HepG2 (cell line): ENCODE results near the gene REPIN1. TPM values are rescaled to one million over a fixed set of nuclear protein-coding genes. Genes with fewer than 3 reads are reported as not detected.

Experiments
- ATAC-seq: fragments of 200-7000 bp; cut with Tn5 transposase; 3 replicates; pipeline ENCODE4 v1.9.1; 2020; ENCODE audit warnings: mild to moderate bottlenecking, moderate library complexity
- BruUV-seq: library from RNA; stranded (reverse); fragments of 400-500 nt; replicated peaks from 2 replicates; lab custom pipeline; 2021; lab: Mats Ljungman, UMichigan
- CTCF ChIA-PET: fragments of 300-600 bp; formaldehyde crosslinking; extraction: SDS; loops from one replicate; lab custom pipeline; 2021; ENCODE audit warnings: low total read pairs, inconsistent platforms, low intra/inter-chr PET ratio; lab: Yijun Ruan, JAX
- POLR2A ChIA-PET: fragments of 350-600 bp; sonication (Branson Sonifier 250); formaldehyde crosslinking; loops from one replicate; lab custom pipeline; 2020; ENCODE audit warnings: antibody characterized with exemption, inconsistent platforms; lab: Yijun Ruan, JAX
- DNase-seq: peaks from one replicate; pipeline ENCODE4 v3.0.0-alpha.2; 2015; ENCODE audit warnings: low spot score
- FAIRE-seq: peaks from 3 replicates; lab custom pipeline; 2011; peaks lifted over from hg19 to GRCh38; lab: Jason Lieb, UNC
- H2AFZ ChIP-seq: one replicate; pipeline ENCODE4 v1.6.1; 2011; ENCODE audit warnings: low read length, inconsistent platforms
- H3K27ac ChIP-seq: fragments of 300-600 bp; 3 replicates; pipeline ENCODE4 v1.8.0; 2011; ENCODE audit warnings: mixed run types, mild to moderate bottlenecking, mixed read lengths, low read length, inconsistent platforms; ENCODE audit not compliant: insufficient read depth; ENCODE audit errors: extremely low read length
- H3K27me3 ChIP-seq, 2 experiments: fragments of 200-600 bp in 1 of 2; 2 replicates in 1 of 2; 3 replicates in 1 of 2; pipeline versions ENCODE4 v1.6.0 to v1.8.0; 2011; ENCODE audit warnings: low read length in 2 of 2, mild to moderate bottlenecking in 2 of 2, moderate library complexity in 2 of 2, inconsistent platforms in 1 of 2; ENCODE audit not compliant: insufficient read depth in 2 of 2, control insufficient read depth in 1 of 2
- H3K36me3 ChIP-seq, 2 experiments: fragments of 200-600 bp in 1 of 2; replicated peaks in 1 of 2; 2 replicates in 1 of 2; 3 replicates in 1 of 2; pipeline versions ENCODE4 v1.5.1 to v1.8.0; 2011; ENCODE audit warnings: low read length in 2 of 2, inconsistent platforms in 1 of 2; ENCODE audit not compliant: insufficient read depth in 2 of 2, control insufficient read depth in 1 of 2
- H3K4me1 ChIP-seq: 2 replicates; pipeline ENCODE4 v1.5.1; 2012; ENCODE audit warnings: low read length, inconsistent platforms; ENCODE audit not compliant: insufficient read depth
- H3K4me2 ChIP-seq: 2 replicates; pipeline ENCODE4 v1.6.0; 2011; ENCODE audit warnings: low read depth, low read length, inconsistent platforms
- H3K4me3 ChIP-seq, 3 experiments: fragments of 200-600 bp in 1 of 3; sonication (generic), shearing (Covaris generic) in 1 of 3; replicated peaks in 1 of 3; 2 replicates each; pipeline ENCODE4 v1.5.1; 2011 to 2016; ENCODE audit warnings: low read length in 3 of 3, inconsistent platforms in 2 of 3, low read depth in 2 of 3, mild to moderate bottlenecking in 2 of 3, control low read depth in 1 of 3, mixed read lengths in 1 of 3; ENCODE audit not compliant: insufficient read depth in 1 of 3
- H3K79me2 ChIP-seq: one replicate; pipeline ENCODE4 v1.6.1; 2011; ENCODE audit warnings: low read length, inconsistent platforms; ENCODE audit not compliant: insufficient read depth
- H3K9ac ChIP-seq: 2 replicates; pipeline ENCODE4 v1.6.0; 2011; ENCODE audit warnings: mild to moderate bottlenecking, low read depth, low read length, inconsistent platforms; ENCODE audit not compliant: insufficient read depth
- H3K9me3 ChIP-seq: 2 replicates; pipeline ENCODE4 v1.5.1; 2012; ENCODE audit warnings: mild to moderate bottlenecking, low read length
- H4K20me1 ChIP-seq: 2 replicates; pipeline ENCODE4 v1.6.0; 2011; ENCODE audit warnings: inconsistent platforms, mild to moderate bottlenecking, low read length, moderate library complexity; ENCODE audit not compliant: insufficient read depth
- AHR ChIP-seq: IDR thresholded peaks from 2 replicates; pipeline ENCODE4 v1.6.1; 2018; ENCODE audit warnings: missing genetic modification reagents, missing compliant biosample characterization
- ATF7-NPFF ChIP-seq: sonication (generic); formaldehyde crosslinking; IDR thresholded peaks from 2 replicates; pipeline ENCODE4 v1.8.1; 2023; ENCODE audit warnings: mild to moderate bottlenecking, low read depth, missing genetic modification reagents, moderate library complexity
- FOSL2 ChIP-seq: sonication (generic); formaldehyde crosslinking; IDR thresholded peaks from 2 replicates; pipeline ENCODE4 v1.4.0; 2020; ENCODE audit warnings: missing genetic modification reagents
- FOXM1 ChIP-seq: sonication (generic); formaldehyde crosslinking; IDR thresholded peaks from 2 replicates; pipeline ENCODE4 v1.5.0; 2020; ENCODE audit warnings: missing genetic modification reagents
- HMGA1 ChIP-seq: sonication (generic); formaldehyde crosslinking; conservative IDR thresholded peaks from 2 replicates; pipeline ENCODE4 v1.4.0; 2020; ENCODE audit warnings: missing genetic modification reagents
- KDM3A ChIP-seq: IDR thresholded peaks from 2 replicates; pipeline ENCODE4 v1.6.1; 2018; ENCODE audit warnings: low read depth, missing compliant biosample characterization
- KDM6A ChIP-seq: IDR thresholded peaks from 2 replicates; pipeline ENCODE4 v1.6.1; 2016; ENCODE audit warnings: low read depth
- LCORL ChIP-seq, 2 experiments: fragments of 450-650 bp in 1 of 2; sonication (generic) in 1 of 2; formaldehyde crosslinking in 1 of 2; IDR thresholded peaks; 2 replicates each; pipeline versions ENCODE4 v1.5.0 to v1.6.1; 2017 to 2020; ENCODE audit warnings: antibody characterized with exemption in 1 of 2, missing genetic modification reagents in 1 of 2
- MBNL3 ChIP-seq: fragments of 250-450 bp; sonication (Bioruptor Pico); conservative IDR thresholded peaks from 2 replicates; pipeline ENCODE4 v1.8.0; 2022; ENCODE audit warnings: mild to moderate bottlenecking, inconsistent platforms
- MEIS2 ChIP-seq: sonication (generic); formaldehyde crosslinking; IDR thresholded peaks from 2 replicates; pipeline ENCODE4 v1.9.0; 2021; ENCODE audit warnings: mild to moderate bottlenecking, missing genetic modification reagents
- NR2C2 ChIP-seq: sonication (generic); formaldehyde crosslinking; IDR thresholded peaks from 2 replicates; pipeline ENCODE4 v1.4.0; 2020; ENCODE audit warnings: missing genetic modification reagents, mild to moderate bottlenecking, moderate library complexity, borderline replicate concordance
- NR2F2 ChIP-seq: IDR thresholded peaks from 2 replicates; pipeline ENCODE4 v1.6.1; 2012; ENCODE audit warnings: low read depth, inconsistent platforms, borderline replicate concordance
- PRMT3 ChIP-seq: sonication (generic); formaldehyde crosslinking; IDR thresholded peaks from 2 replicates; pipeline ENCODE4 v1.8.1; 2022; ENCODE audit warnings: low read depth, mild to moderate bottlenecking, moderate library complexity, missing genetic modification reagents, borderline replicate concordance
- RAD51 ChIP-seq: fragments of 450-650 bp; IDR thresholded peaks from 2 replicates; pipeline ENCODE4 v1.6.1; 2016; ENCODE audit warnings: borderline replicate concordance
- RBFOX2 ChIP-seq: fragments of 200-400 bp; formaldehyde crosslinking; IDR thresholded peaks from 2 replicates; pipeline ENCODE4 v1.6.1; 2017; ENCODE audit warnings: low read depth, mild to moderate bottlenecking, low read length
- RORA ChIP-seq: sonication (generic); formaldehyde crosslinking; IDR thresholded peaks from 2 replicates; pipeline ENCODE4 v1.5.0; 2020; ENCODE audit warnings: mild to moderate bottlenecking, missing genetic modification reagents, moderate library complexity
- TEAD3 ChIP-seq: optimal IDR thresholded peaks from 2 replicates; pipeline ENCODE3; 2016; ENCODE audit warnings: borderline replicate concordance
- TMF1 ChIP-seq: sonication (generic); formaldehyde crosslinking; IDR thresholded peaks from 2 replicates; pipeline ENCODE4 v1.8.1; 2022; ENCODE audit warnings: low read depth, missing genetic modification reagents
- TRIM24 ChIP-seq: sonication (generic); formaldehyde crosslinking; IDR thresholded peaks from 2 replicates; pipeline ENCODE4 v1.8.0; 2022; ENCODE audit warnings: mild to moderate bottlenecking, missing genetic modification reagents
- ZBTB1 ChIP-seq: sonication (generic); formaldehyde crosslinking; IDR thresholded peaks from 2 replicates; pipeline ENCODE4 v1.4.0; 2020; ENCODE audit warnings: missing genetic modification reagents, borderline replicate concordance
- ZBTB7B ChIP-seq: sonication (generic); formaldehyde crosslinking; IDR thresholded peaks from 2 replicates; pipeline ENCODE4 v1.4.0; 2020; ENCODE audit warnings: missing genetic modification reagents
- ZMAT3 ChIP-seq: sonication (generic); formaldehyde crosslinking; conservative IDR thresholded peaks from 2 replicates; pipeline ENCODE4 v1.7.0; 2021; ENCODE audit warnings: missing genetic modification reagents
- ZNF235 ChIP-seq: sonication (generic); formaldehyde crosslinking; IDR thresholded peaks from 2 replicates; pipeline ENCODE4 v1.8.1; 2023; ENCODE audit warnings: mild to moderate bottlenecking, missing genetic modification reagents, borderline replicate concordance
- ZNF724P ChIP-seq: sonication (generic); formaldehyde crosslinking; IDR thresholded peaks from 2 replicates; pipeline ENCODE4 v1.8.0; 2022; ENCODE audit warnings: missing genetic modification reagents, borderline replicate concordance
- ZSCAN12 ChIP-seq: sonication (generic); formaldehyde crosslinking; IDR thresholded peaks from 2 replicates; pipeline ENCODE4 v1.9.0; 2021; ENCODE audit warnings: mild to moderate bottlenecking, missing genetic modification reagents
- WGBS: methylation state at CpG from one replicate; pipeline ENCODE4 v1.1.6; 2017; ENCODE audit warnings: low lambda C conversion rate; 5-methylcytosine and 5-hydroxymethylcytosine counted together
- in situ Hi-C: cut with HindIII; loops from 2 replicates; pipeline ENCODE4 v1.10.0; 2017; ENCODE audit warnings: low pct_unique_long_range_greater_than_20kb; ENCODE audit not compliant: extremely low pct_ligation_motif_present
- intact Hi-C: fragments of 100-400 bp; cut with micrococcal nuclease; formaldehyde crosslinking; loops from one replicate; pipeline ENCODE4 v1.10.0; 2022; ENCODE audit not compliant: unreplicated experiment
- polyA plus RNA-seq, 8 experiments: library from polyadenylated mRNA; depleted of rRNA in 3 of 8; stranded (reverse) in 7 of 8; unstranded in 1 of 8; fragments of >200 nt; fragmentation: Illumina TruSeq in 4 of 8; extraction: Trizol in 4 of 8; gene quantifications; 2 replicates each; pipeline versions ENCODE4 v1.2.1 to v1.2.3, GENCODE V29; 2011 to 2016; ENCODE audit warnings: low read depth in 4 of 8, missing spikeins in 1 of 8, mixed read lengths in 1 of 8; ENCODE audit not compliant: insufficient read depth in 1 of 8
- total RNA-seq, 5 experiments: library from RNA; depleted of rRNA; stranded (reverse); fragments of >200 nt; fragmentation: Illumina TruSeq; extraction: Trizol; gene quantifications; 2 replicates each; pipeline ENCODE4 v1.2.3, GENCODE V29; 2016; ENCODE audit warnings: low read depth in 1 of 5
- TF ChIP-seq, protein P1 (sequence below): IDR thresholded peaks from 2 replicates; pipeline ENCODE4 v1.6.1; 2016; ENCODE audit warnings: missing compliant biosample characterization, missing genetic modification reagents, borderline replicate concordance

Gene REPIN1
- total and polyA plus RNA-seq, 2 of the 13 experiments (the other 11 are each of a cell fraction or from before 2014, with no cell fraction given): 69.9 to 108 TPM

DNA sequence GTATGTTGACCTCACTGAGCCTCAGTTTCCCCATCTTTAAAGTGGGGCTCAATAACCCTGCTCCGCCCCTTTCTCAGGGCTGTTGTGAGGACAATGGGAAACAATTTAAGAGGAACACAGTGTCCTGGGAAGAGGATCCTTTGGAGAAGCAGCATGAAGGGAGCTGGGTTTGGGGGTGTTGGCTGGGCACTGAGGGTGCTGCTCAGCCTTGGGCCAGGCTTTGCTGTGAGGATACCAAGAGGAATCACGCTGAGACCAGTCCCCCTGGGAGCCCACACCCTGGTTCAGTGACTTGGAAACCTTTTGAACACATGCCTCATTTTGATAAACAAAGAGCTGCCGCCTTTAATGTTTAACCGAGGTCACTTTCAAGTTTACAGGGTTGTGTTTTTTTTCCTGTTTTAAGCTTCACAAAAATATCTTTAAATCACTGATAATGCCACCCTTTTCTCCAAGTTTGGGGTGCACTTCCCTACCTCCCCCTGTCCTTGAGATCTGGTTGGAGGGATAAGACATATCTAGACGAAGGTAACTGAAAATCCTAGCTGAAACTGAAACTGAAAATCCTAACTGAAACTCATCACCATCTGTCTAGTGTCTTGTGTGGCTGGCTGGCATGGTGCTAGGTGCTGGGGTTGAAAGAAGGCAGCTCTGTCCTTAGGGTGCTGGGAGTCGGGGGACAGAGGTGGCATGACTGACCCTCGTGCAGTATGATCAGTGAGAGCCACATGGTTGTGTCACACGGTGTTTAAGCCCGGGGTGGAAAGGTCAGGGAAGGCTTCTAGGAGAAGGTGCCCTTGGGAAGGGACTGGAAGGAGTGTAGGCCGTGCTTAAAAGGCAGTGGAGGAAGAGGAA is 38.2 kb downstream of the REPIN1 start:
- BruUV-seq: TSS peak; percentile 55
- Histone ChIP-seq H3K4me3 (peak overlapping the region; percentile 75 to 81 (median 79); a peak in 5 of 6 replicates), H3K9me3 (no peaks in the 10 kb centered on the region), H3K4me2 (peak overlapping the region; percentile 94), H3K79me2 (no peaks in the 10 kb centered on the region), H3K36me3 (no peaks in the 10 kb centered on the region), H3K4me1 (peaks cover 57% of the 10 kb centered on the region), H2AFZ (no peak overlapping the region), H3K9ac (peak overlapping the region; percentile 83; the same call in 1 of the 2 replicates), H3K27me3 (no peaks in the 10 kb centered on the region), H4K20me1 (no peaks in the 10 kb centered on the region), H3K27ac (peak overlapping the region; percentile 58)
- DNase-seq (peak; percentile 80), FAIRE-seq (peak; percentile 68), ATAC-seq (peak; percentile 47)
- intact Hi-C loops: loop anchor here (2.0 kb wide), 1 partner anchor 14 kb away; no protein-coding TSS in a partner anchor
- 8% methylated on average over 9 of the region's 10 CpGs for WGBS
- POLR2A ChIA-PET: interaction anchor here (0.8 to 8.8 kb wide), 16 partner anchors 8 to 681 kb away, joined by 3 to 181 read pairs (median 4); partner anchors contain the start of genes ABCB8, ACTR3C, LRRC61 and REPIN1
- CTCF ChIA-PET: no interaction called here
- in situ Hi-C loops: no loop called here
- TF ChIP-seq RBFOX2 (peak; percentile 57), ZSCAN12 (CRISPR knock-in tag) (no peak), NR2F2 (no peak; the same call in 1 of the 2 replicates), LCORL (IDR thresholded peaks at IDR 0.05) (no peak), LCORL (CRISPR knock-in tag; IDR thresholded peaks at IDR 0.05) (0 out of 2 replicates have a peak, but pooled peaks have one; percentile 17), ZNF724P (CRISPR knock-in tag) (no peak), ATF7-NPFF (CRISPR knock-in tag) (no peak), ZBTB7B (CRISPR knock-in tag) (peak; percentile 65; the same call in 1 of the 2 replicates), PRMT3 (CRISPR knock-in tag) (no peak; the same call in 1 of the 2 replicates), FOXM1 (CRISPR knock-in tag) (no peak), KDM6A (CRISPR knock-in tag) (0 out of 2 replicates have a peak, but pooled peaks have one; percentile 28), TMF1 (no peak), KDM3A (CRISPR knock-in tag) (0 out of 2 replicates have a peak, but pooled peaks have one; percentile 42), FOSL2 (CRISPR knock-in tag) (no peak; the same call in 1 of the 2 replicates), HMGA1 (no peak), ZBTB1 (CRISPR knock-in tag) (no peak), RORA (CRISPR knock-in tag) (no peak), NR2C2 (CRISPR knock-in tag) (0 out of 2 replicates have a peak, but pooled peaks have one; percentile 22), AHR (CRISPR knock-in tag) (no peak), TRIM24 (CRISPR knock-in tag) (no peak), RAD51 (no peak), MEIS2 (CRISPR knock-in tag) (no peak), ZNF235 (CRISPR knock-in tag) (no peak), ZMAT3 (CRISPR knock-in tag) (no peak), TEAD3 (CRISPR knock-in tag) (no peak), MBNL3 (CRISPR knock-in tag) (no peak)
- TF ChIP-seq, protein P1, sequence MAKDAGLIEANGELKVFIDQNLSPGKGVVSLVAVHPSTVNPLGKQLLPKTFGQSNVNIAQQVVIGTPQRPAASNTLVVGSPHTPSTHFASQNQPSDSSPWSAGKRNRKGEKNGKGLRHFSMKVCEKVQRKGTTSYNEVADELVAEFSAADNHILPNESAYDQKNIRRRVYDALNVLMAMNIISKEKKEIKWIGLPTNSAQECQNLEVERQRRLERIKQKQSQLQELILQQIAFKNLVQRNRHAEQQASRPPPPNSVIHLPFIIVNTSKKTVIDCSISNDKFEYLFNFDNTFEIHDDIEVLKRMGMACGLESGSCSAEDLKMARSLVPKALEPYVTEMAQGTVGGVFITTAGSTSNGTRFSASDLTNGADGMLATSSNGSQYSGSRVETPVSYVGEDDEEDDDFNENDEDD (CRISPR knock-in tag): peak; percentile 13; the same call in 1 of the 2 replicates
